Peyer's patch (tissue), 4 donors: ENCODE measurements around the gene KIF2A.

Source experiments
- POLR2A ChIP-seq, 2 donors: fragments of 450-650 bp; IDR thresholded peaks; one replicate each; pipeline ENCODE4 v1.5.1; 2017; ENCODE audit warnings: antibody characterized with exemption in 2 of 2, mild to moderate bottlenecking in 2 of 2, moderate library complexity in 2 of 2
- TF ChIP-seq, protein P1 (sequence below), 6 experiments: fragments of 450-650 bp in 4 of 6; fragments of 200-600 bp in 2 of 6; sonication (generic) in 1 of 6; IDR thresholded peaks; one replicate each; pipeline ENCODE4 v1.5.1; 2017 to 2019; ENCODE audit warnings: antibody characterized with exemption in 6 of 6, mild to moderate bottlenecking in 3 of 6, moderate library complexity in 1 of 6

DNA sequence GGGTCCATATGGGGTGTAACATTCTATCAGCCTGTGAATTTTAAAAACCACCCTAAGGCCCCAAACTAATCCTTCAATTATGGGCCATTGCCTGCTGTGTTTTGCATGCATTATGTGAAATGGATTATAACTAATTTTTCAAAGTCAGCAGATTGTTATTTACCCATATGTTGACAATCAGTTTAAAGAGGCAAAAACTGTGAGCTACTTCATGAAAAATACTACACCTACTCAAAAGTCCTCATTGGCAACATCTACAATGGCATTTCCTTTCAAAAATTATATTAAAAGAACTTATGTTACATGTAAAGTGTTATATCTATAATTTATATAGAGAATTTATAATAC lies 49.0 kb upstream of the KIF2A start:
- TF ChIP-seq, protein P1, sequence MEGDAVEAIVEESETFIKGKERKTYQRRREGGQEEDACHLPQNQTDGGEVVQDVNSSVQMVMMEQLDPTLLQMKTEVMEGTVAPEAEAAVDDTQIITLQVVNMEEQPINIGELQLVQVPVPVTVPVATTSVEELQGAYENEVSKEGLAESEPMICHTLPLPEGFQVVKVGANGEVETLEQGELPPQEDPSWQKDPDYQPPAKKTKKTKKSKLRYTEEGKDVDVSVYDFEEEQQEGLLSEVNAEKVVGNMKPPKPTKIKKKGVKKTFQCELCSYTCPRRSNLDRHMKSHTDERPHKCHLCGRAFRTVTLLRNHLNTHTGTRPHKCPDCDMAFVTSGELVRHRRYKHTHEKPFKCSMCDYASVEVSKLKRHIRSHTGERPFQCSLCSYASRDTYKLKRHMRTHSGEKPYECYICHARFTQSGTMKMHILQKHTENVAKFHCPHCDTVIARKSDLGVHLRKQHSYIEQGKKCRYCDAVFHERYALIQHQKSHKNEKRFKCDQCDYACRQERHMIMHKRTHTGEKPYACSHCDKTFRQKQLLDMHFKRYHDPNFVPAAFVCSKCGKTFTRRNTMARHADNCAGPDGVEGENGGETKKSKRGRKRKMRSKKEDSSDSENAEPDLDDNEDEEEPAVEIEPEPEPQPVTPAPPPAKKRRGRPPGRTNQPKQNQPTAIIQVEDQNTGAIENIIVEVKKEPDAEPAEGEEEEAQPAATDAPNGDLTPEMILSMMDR (IDR thresholded peaks at IDR 0.05): no peak
- TF ChIP-seq POLR2A (IDR thresholded peaks at IDR 0.05): no peak
